Common myeloid progenitor, CD34-positive (primary cell): ENCODE results near the gene DDX47.
"Not testable (repeated sequence)": the region's sequence is repeated elsewhere in the genome, so short reads cannot be mapped to it uniquely, and the experiment has no call there.

ENCODE experiments used
- CTCF ChIA-PET: fragments of 350-600 bp; sonication (Branson Sonifier 250); formaldehyde crosslinking; loops from one replicate; lab custom pipeline; 2021; ENCODE audit warnings: antibody characterized with exemption; lab: Charles Lee
- POLR2A ChIA-PET: fragments of 350-600 bp; sonication (Branson Sonifier 250); formaldehyde crosslinking; loops from one replicate; lab custom pipeline; 2021; ENCODE audit warnings: antibody characterized with exemption; lab: Charles Lee
- DNase-seq, 3 donors: peaks; one replicate each; pipeline versions ENCODE4 v3.0.0 to v3.0.0-alpha.2; 2013
- H3K27ac ChIP-seq, 2 experiments: 1 replicate in 1 of 2; 2 replicates in 1 of 2; pipeline ENCODE4 v1.7.0; 2013; ENCODE audit warnings: inconsistent platforms in 2 of 2, low read length in 2 of 2, mild to moderate bottlenecking in 2 of 2, low read depth in 1 of 2, moderate library complexity in 1 of 2; ENCODE audit not compliant: severe bottlenecking in 2 of 2, insufficient read depth in 1 of 2, poor library complexity in 1 of 2
- H3K27me3 ChIP-seq, 5 experiments: replicated peaks in 2 of 5; 1 replicate in 3 of 5; 2 replicates in 2 of 5; pipeline versions ENCODE4 v1.6.1 to v1.7.0; 2013; ENCODE audit warnings: low read length in 4 of 5, mild to moderate bottlenecking in 2 of 5, moderate library complexity in 2 of 5, inconsistent platforms in 1 of 5; ENCODE audit not compliant: insufficient read depth in 5 of 5, control insufficient read depth in 4 of 5
- H3K36me3 ChIP-seq, 4 experiments: 1 replicate in 2 of 4; 2 replicates in 2 of 4; pipeline versions ENCODE4 v1.6.1 to v1.7.0; 2013; ENCODE audit warnings: low read length in 3 of 4, control low read depth in 1 of 4, mild to moderate bottlenecking in 1 of 4; ENCODE audit not compliant: control insufficient read depth in 4 of 4, insufficient read depth in 4 of 4
- H3K4me1 ChIP-seq, 4 experiments: 1 replicate in 3 of 4; 2 replicates in 1 of 4; pipeline versions ENCODE4 v1.6.1 to v1.7.1; 2013; ENCODE audit warnings: low read length in 3 of 4, mild to moderate bottlenecking in 3 of 4, control low read depth in 1 of 4, inconsistent platforms in 1 of 4, moderate library complexity in 1 of 4; ENCODE audit not compliant: control insufficient read depth in 4 of 4, insufficient read depth in 4 of 4; ENCODE audit errors: control extremely low read depth in 1 of 4
- H3K4me3 ChIP-seq, 7 experiments: 1 replicate in 4 of 7; 2 replicates in 3 of 7; pipeline versions ENCODE4 v1.5.1 to v1.7.0; 2013; ENCODE audit warnings: mild to moderate bottlenecking in 7 of 7, low read length in 6 of 7, moderate library complexity in 6 of 7, inconsistent platforms in 2 of 7, low read depth in 2 of 7, control low read depth in 1 of 7; ENCODE audit not compliant: insufficient read depth in 4 of 7, control insufficient read depth in 1 of 7; ENCODE audit errors: extremely low read depth in 1 of 7
- H3K9me3 ChIP-seq, 5 experiments: 1 replicate in 4 of 5; 2 replicates in 1 of 5; pipeline versions ENCODE4 v1.6.1 to v1.7.1; 2013; ENCODE audit warnings: low read length in 4 of 5, mild to moderate bottlenecking in 2 of 5, inconsistent platforms in 1 of 5, low read depth in 1 of 5, moderate library complexity in 1 of 5; ENCODE audit not compliant: control insufficient read depth in 4 of 5, insufficient read depth in 2 of 5; ENCODE audit errors: control extremely low read depth in 1 of 5
- WGBS: methylation state at CpG from one replicate; pipeline ENCODE4 v1.1.5; 2013; ENCODE audit not compliant: insufficient coverage; 5-methylcytosine and 5-hydroxymethylcytosine counted together

DDX47 gene

DNA sequence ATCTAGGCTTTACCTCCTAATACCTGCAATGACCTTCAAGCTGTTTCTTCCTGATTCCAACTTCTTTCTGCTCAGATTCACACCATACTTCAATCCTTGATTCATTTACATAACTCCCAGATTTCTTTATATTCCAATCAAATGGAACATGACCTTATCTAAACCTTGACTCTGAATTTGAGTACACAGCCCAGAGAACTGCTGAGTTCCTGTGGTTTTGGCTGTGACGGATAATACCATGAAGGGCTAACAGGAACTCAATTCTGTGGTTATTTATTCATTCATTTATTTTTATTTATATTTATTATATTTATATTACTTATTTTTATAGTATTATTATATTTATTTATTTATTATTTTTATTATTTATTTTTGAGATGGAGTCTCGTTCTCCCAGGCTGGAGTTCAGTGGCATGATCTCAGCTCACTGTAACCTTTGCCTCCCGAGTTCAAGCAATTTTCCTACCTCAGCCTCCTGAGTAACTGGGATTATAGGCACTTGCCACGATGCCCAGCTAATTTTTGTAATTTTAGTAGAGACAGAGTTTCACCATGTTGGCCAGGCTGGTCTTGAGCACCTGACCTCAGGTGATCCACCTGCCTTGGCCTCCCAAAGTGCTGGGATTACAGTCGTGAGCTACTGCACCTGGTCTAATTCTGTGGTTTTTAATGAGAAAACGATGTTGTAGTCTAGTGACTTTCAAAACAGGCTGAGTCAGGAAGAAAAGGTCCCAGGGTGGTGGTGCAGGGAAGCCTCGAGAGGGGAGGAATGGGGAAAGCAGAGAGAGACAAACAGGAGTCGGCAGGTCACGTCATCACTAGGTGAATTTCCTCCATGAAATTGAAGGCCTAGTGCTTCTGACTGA is 16.0 kb upstream of the DDX47 start:
- Histone ChIP-seq H3K9me3 (no peaks in the 10 kb centered on the region), H3K36me3 (no peaks in the 10 kb centered on the region), H3K4me1 (no peaks in the 10 kb centered on the region), H3K4me3 (no peak overlapping the region), H3K27ac (no peak overlapping the region), H3K27me3 (no peaks in the 10 kb centered on the region)
- WGBS = 92% methylated on average over 8 of the region's 9 CpGs
- no peak for DNase-seq
- ChIA-PET CTCF (interaction anchor here (2.6 kb wide), 1 partner anchor 9 kb away, joined by 12 read pairs; no protein-coding TSS in a partner anchor), POLR2A (no interaction called here)

DNA sequence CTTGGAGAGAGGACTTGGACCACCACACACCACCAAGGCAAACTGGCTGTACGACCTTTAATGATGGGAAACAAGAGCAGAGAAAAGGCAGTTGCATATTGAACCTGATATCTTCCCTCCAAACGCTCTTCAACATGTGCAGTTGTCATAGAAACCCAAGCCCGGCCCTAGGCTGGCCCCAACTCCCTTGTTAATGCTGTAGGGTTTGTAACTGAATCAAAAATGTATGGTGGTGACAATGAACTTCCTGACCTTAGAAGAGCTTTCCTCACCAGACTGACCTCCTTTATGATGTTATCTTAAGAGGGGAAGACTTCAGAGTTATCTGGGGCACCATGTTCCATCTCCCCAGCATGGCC is 15.4 kb upstream of the DDX47 start:
- Histone ChIP-seq H3K27me3 (no peaks in the 10 kb centered on the region), H3K4me3 (no peak overlapping the region), H3K9me3 (no peaks in the 10 kb centered on the region), H3K4me1 (no peaks in the 10 kb centered on the region), H3K36me3 (no peaks in the 10 kb centered on the region), H3K27ac (no peak overlapping the region)
- 100% methylated on average over 3 of the region's 3 CpGs for WGBS
- ChIA-PET CTCF (interaction anchor here (2.6 kb wide), 1 partner anchor 9 kb away, joined by 12 read pairs; no protein-coding TSS in a partner anchor), POLR2A (no interaction called here)
- no peak for DNase-seq

- WGBS = 100% methylated on average over 1 of the region's 1 CpG
- no peaks in the 10 kb centered on the region for H3K9me3 ChIP-seq
- ChIA-PET CTCF (interaction anchor here (2.6 kb wide), 1 partner anchor 10 kb away, joined by 12 read pairs; no protein-coding TSS in a partner anchor), POLR2A (no interaction called here)
- H3K4me1 ChIP-seq = peaks cover 0 to 5% (median under 1%) of the 10 kb centered on the region in 4 experiments
- H3K4me3 ChIP-seq = no peak overlapping the region
- H3K36me3 ChIP-seq = no peaks in the 10 kb centered on the region
- no peak for DNase-seq
- H3K27ac ChIP-seq = no peak overlapping the region
- no peaks in the 10 kb centered on the region for H3K27me3 ChIP-seq
Measured at GRCh38 chr12:12798480-12798879, 14.7 kb upstream of the DDX47 start.

- Histone ChIP-seq H3K4me1 (peaks cover 0 to 5% (median under 1%) of the 10 kb centered on the region in 4 experiments), H3K27ac (no peak overlapping the region), H3K4me3 (no peak overlapping the region), H3K9me3 (no peaks in the 10 kb centered on the region), H3K27me3 (no peaks in the 10 kb centered on the region), H3K36me3 (no peaks in the 10 kb centered on the region)
- WGBS = 80% methylated on average over 5 of the region's 8 CpGs
- CTCF ChIA-PET = interaction anchor here (1.2 kb wide), 1 partner anchor 20 kb away, joined by 4 read pairs; no protein-coding TSS in a partner anchor
- POLR2A ChIA-PET = no interaction called here
- DNase-seq = no peak
Measured at GRCh38 chr12:12799163-12799920, 13.8 kb upstream of the DDX47 start.

GRCh38 chr12:12800406-12801180 is 12.6 kb upstream of the DDX47 start:
- ChIA-PET CTCF (interaction anchor here (1.2 kb wide), 1 partner anchor 21 kb away, joined by 4 read pairs; no protein-coding TSS in a partner anchor), POLR2A (no interaction called here)
- whole genome bisulfite sequencing = 90% methylated on average over 5 of the region's 9 CpGs
- no peak for DNase-seq
- H3K4me3 ChIP-seq = no peak overlapping the region
- no peaks in the 10 kb centered on the region for H3K36me3 ChIP-seq
- H3K9me3 ChIP-seq = no peaks in the 10 kb centered on the region
- peaks cover 0 to 5% (median under 1%) of the 10 kb centered on the region in 4 experiments for H3K4me1 ChIP-seq
- no peaks in the 10 kb centered on the region for H3K27me3 ChIP-seq
- H3K27ac ChIP-seq = no peak overlapping the region

DNA sequence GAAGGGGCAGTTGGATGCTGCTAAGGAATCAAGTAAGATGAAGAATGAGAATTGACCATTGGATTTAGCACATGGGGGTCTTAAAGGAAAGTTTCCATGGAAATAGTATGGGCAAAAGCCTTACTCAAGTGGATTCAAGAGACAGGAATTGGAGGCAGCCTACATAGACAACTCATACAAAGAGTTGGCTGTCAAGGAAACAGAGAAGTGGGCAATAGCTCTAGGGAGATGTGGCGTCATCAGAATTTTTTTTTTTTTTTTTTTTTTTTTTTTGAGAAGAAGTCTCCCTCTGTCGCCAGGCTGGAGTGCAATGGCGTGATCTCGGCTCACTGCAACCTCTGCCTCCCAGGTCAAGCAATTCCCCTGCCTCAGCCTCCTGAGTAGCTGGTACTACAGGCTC is 11.5 kb upstream of the DDX47 start:
- 100% methylated on average over 2 of the region's 4 CpGs for WGBS
- POLR2A ChIA-PET, DNase-seq, H3K27ac ChIP-seq, H3K9me3 ChIP-seq, H3K4me3 ChIP-seq, H3K36me3 ChIP-seq, H3K4me1 ChIP-seq, CTCF ChIA-PET, H3K27me3 ChIP-seq: not testable (repeated sequence)
